ENCODE data around the gene KAT6B. TPM values are rescaled to one million over a fixed set of nuclear protein-coding genes. Genes with fewer than 3 reads are reported as not detected.

The KAT6B gene
- total RNA-seq, 4 donors from 2014 or later = 45.4 to 94.9 (median 62.9) TPM

DNA sequence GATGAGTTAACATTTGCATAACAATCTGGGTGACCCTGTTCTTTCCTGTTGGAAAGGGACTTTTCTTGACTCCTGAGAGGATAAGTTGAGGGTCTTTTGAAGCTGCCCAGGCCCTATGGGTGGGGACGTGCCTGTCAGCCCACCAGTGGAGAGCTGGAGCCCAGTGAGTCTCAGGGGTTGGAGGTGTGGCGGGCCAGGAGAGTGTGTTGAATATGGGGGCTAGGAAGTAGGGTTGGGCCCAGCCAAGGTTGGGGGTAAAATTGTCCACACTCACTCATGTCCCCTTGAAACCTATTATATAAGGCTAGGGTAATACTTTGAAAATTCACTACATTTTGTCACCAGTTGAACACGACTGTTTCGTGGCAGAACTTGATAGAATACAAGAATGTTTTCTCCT, 17.9 kb upstream of the KAT6B start:
- Histone ChIP-seq H3K36me3 (no peaks in the 10 kb centered on the region), H3K9me3 (no peaks in the 10 kb centered on the region), H3K4me1 (no peaks in the 10 kb centered on the region), H3K27me3 (no peaks in the 10 kb centered on the region), H3K27ac (no peak overlapping the region), H3K4me3 (no peak overlapping the region)
- TF ChIP-seq, protein P1, sequence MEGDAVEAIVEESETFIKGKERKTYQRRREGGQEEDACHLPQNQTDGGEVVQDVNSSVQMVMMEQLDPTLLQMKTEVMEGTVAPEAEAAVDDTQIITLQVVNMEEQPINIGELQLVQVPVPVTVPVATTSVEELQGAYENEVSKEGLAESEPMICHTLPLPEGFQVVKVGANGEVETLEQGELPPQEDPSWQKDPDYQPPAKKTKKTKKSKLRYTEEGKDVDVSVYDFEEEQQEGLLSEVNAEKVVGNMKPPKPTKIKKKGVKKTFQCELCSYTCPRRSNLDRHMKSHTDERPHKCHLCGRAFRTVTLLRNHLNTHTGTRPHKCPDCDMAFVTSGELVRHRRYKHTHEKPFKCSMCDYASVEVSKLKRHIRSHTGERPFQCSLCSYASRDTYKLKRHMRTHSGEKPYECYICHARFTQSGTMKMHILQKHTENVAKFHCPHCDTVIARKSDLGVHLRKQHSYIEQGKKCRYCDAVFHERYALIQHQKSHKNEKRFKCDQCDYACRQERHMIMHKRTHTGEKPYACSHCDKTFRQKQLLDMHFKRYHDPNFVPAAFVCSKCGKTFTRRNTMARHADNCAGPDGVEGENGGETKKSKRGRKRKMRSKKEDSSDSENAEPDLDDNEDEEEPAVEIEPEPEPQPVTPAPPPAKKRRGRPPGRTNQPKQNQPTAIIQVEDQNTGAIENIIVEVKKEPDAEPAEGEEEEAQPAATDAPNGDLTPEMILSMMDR (IDR thresholded peaks at IDR 0.05) = no peak
- no peak for TF ChIP-seq POLR2A (IDR thresholded peaks at IDR 0.05)
- no peak for DNase-seq

DNA sequence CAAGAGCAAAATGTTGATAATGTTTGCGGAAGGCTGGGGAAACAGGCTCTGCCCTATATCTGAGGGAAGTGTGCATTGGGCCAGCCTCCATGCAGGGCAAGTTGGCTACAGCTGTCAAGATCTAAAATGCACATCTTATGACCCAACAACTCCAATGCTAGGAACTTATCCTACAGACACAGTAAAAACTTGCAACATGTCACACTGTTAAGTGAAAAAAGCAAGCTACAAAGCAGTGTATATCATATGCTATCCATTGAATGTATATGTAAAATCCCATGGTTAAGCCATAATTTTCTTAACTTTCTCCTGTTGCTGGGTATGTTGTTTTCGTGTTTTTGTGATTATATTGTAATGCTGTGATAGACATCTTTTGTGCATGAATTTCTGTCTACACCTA, 16.3 kb upstream of the KAT6B start:
- Histone ChIP-seq H3K27ac (no peak overlapping the region), H3K27me3 (no peaks in the 10 kb centered on the region), H3K9me3 (no peaks in the 10 kb centered on the region), H3K4me1 (no peaks in the 10 kb centered on the region), H3K36me3 (no peaks in the 10 kb centered on the region), H3K4me3 (no peak overlapping the region)
- TF ChIP-seq, protein P1 (IDR thresholded peaks at IDR 0.05) = no peak
- TF ChIP-seq POLR2A (IDR thresholded peaks at IDR 0.05) = no peak
- no peak for DNase-seq

DNA sequence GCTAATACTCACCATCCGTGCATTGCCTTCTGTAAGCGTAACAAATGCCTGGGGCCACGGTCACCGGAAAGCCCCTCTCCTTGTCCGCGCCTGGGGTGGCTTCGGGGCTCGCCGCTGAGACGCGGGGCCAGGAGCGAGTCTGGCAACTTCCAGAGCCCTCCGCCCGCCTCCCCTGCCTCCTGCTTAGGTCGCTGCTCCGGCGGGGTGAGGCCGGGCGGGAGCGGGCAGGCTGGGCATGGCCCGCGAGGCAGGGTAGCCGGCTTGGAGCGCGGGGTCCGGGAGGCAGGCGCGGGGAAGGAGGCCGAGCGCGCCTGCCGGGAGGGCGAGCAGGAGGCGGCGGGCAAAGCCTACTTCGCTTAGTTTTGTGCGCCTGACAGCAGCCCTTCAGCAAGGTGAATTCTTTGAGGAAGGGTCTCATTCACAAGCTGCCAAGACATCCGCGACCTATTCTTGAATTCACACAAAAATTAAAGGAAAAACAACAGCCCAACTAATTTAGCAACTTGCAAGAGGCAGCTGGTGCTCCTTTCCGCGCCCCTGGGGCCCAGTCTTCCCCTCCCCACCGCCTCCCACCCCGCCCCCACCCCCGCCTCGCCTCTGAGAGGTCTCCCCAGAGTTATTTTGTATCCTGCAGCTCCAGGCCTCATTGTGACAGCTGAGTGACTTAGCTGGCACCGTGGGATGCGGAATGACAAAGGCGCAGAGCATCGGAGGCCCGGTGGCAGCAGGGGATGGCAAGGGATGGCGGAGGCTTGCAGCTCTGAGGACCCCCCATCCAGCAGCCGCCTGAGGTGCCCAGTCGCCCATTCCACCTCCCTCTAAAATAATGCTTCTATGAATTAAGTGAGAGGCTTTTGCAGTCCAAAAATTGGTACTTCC, 12.8 kb upstream of the KAT6B start:
- Histone ChIP-seq H3K4me1 (no peaks in the 10 kb centered on the region), H3K27ac (no peak overlapping the region), H3K4me3 (no peak overlapping the region), H3K36me3 (no peaks in the 10 kb centered on the region), H3K9me3 (no peaks in the 10 kb centered on the region), H3K27me3 (no peaks in the 10 kb centered on the region)
- TF ChIP-seq, protein P1 (IDR thresholded peaks at IDR 0.05) = no peak
- no peak for TF ChIP-seq POLR2A (IDR thresholded peaks at IDR 0.05)
- no peak for DNase-seq

DNA sequence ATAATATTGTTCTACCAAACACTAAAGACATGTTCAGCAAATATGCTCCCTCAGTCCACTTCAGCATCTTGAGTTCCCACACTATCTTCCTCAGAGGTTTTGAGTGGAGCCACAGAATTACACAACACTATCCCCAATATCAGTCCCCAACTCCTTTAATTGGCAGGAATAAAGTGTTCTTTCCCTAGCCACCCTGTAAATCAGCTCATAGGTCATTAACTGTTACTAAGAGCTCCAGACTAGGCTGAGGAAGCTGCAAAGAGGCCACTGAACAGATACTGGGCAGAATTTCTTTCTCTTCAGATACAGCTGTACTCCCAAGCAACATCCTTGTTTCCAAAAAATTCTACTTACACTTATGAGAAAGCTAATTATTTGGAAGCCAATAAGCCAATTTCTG, 11.6 kb upstream of the KAT6B start:
- Histone ChIP-seq H3K4me1 (no peaks in the 10 kb centered on the region), H3K4me3 (no peak overlapping the region), H3K27me3 (no peaks in the 10 kb centered on the region), H3K27ac (no peak overlapping the region), H3K36me3 (no peaks in the 10 kb centered on the region), H3K9me3 (no peaks in the 10 kb centered on the region)
- DNase-seq = no peak
- TF ChIP-seq, protein P1 (IDR thresholded peaks at IDR 0.05) = no peak
- TF ChIP-seq POLR2A (IDR thresholded peaks at IDR 0.05) = no peak

DNA sequence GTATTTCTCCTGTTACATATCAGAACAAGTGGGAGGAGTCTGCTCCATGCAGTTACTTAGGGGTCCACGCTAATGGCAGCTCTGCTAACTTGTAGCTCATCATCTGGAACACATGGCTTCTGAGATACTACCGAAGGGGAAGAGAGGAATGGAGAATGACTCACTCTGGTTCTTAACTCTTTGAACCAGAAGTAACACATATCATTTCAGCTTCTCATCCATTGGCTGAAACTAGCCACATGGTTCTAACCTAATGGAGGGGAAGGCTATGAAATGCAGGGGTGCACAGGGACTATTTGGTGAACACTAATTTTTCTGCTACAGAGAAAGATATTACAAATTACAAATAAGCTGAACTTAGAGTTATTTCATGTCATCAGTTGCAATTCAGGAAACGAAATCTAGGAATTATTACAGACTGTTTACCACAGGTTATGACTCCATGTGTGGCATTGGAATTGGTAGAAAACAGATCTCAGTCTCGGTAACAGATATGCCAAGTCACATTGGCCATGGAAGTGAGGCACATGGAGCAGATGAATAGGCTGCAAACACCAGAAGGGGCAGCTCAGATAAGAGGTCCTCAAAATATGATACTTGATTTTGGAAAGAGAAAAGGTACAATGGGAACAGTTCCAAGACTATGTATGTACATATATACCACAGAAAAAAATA, 9.4 kb upstream of the KAT6B start:
- Histone ChIP-seq H3K4me1 (peaks cover 0 to 3% (median 0%) of the 10 kb centered on the region in 4 donors), H3K9me3 (no peaks in the 10 kb centered on the region), H3K36me3 (no peaks in the 10 kb centered on the region), H3K4me3 (no peak overlapping the region), H3K27me3 (no peaks in the 10 kb centered on the region), H3K27ac (no peak overlapping the region)
- no peak for DNase-seq
- no peak for TF ChIP-seq POLR2A (IDR thresholded peaks at IDR 0.05)
- TF ChIP-seq, protein P1 (IDR thresholded peaks at IDR 0.05) = no peak
